HG02798 (cell line): ENCODE results near the gene CYP4Z1.
"Not testable (repeated sequence)": the region's sequence is repeated elsewhere in the genome, so short reads cannot be mapped to it uniquely, and the experiment has no call there.

Experiments
- ATAC-seq: cut with Tn5 transposase; IDR thresholded peaks from one replicate; pipeline ENCODE4 v1.9.1; 2021; ENCODE audit warnings: mild to moderate bottlenecking; ENCODE audit not compliant: unreplicated experiment, poor library complexity

The CYP4Z1 gene

GRCh38 chr1:47124834-47125233 lies 57.8 kb downstream of the CYP4Z1 start:
- ATAC-seq: not testable (repeated sequence)

GRCh38 chr1:47126997-47127396 lies 60.0 kb downstream of the CYP4Z1 start:
- not testable (repeated sequence) for ATAC-seq

GRCh38 chr1:47128221-47128620 lies 61.2 kb downstream of the CYP4Z1 start:
- no peak for ATAC-seq

GRCh38 chr1:47128854-47129253 lies 61.8 kb downstream of the CYP4Z1 start:
- not testable (repeated sequence) for ATAC-seq

- not testable (repeated sequence) for ATAC-seq
Measured at GRCh38 chr1:47129489-47130230, 62.6 kb downstream of the CYP4Z1 start.

- ATAC-seq: not testable (repeated sequence)
Measured at GRCh38 chr1:47132665-47133064, 65.6 kb downstream of the CYP4Z1 start.

GRCh38 chr1:47137198-47137597 lies 70.2 kb downstream of the CYP4Z1 start, which contains the start of gene CYP4A22:
Gene CYP4A22 (plus strand): TSS chr1:47137441. CDS start chr1:47137486, 45 bp downstream.
- no peak for ATAC-seq

- no peak for ATAC-seq
Measured at GRCh38 chr1:47137925-47138615, 71.0 kb downstream of the CYP4Z1 start.

- ATAC-seq: not testable (repeated sequence)
Measured at GRCh38 chr1:47140358-47140757, 73.3 kb downstream of the CYP4Z1 start.

- ATAC-seq: not testable (repeated sequence)
Measured at GRCh38 chr1:47143654-47144053, 76.6 kb downstream of the CYP4Z1 start.

GRCh38 chr1:47146495-47146894 lies 79.5 kb downstream of the CYP4Z1 start:
- not testable (repeated sequence) for ATAC-seq

GRCh38 chr1:47147047-47147785 lies 80.2 kb downstream of the CYP4Z1 start:
- ATAC-seq: no peak

- ATAC-seq: not testable (repeated sequence)
Measured at GRCh38 chr1:47149162-47149561, 82.1 kb downstream of the CYP4Z1 start.

GRCh38 chr1:47156457-47156856 lies 89.4 kb downstream of the CYP4Z1 start:
- ATAC-seq: not testable (repeated sequence)

GRCh38 chr1:47157957-47158356 lies 90.9 kb downstream of the CYP4Z1 start:
- not testable (repeated sequence) for ATAC-seq

GRCh38 chr1:47160716-47161115 lies 93.7 kb downstream of the CYP4Z1 start:
- ATAC-seq: no peak

GRCh38 chr1:47161298-47162040 lies 94.4 kb downstream of the CYP4Z1 start:
- ATAC-seq: no peak

- no peak for ATAC-seq
Measured at GRCh38 chr1:47164552-47164951, 97.5 kb downstream of the CYP4Z1 start.
